Measurements from ENCODE around the gene TOMM7. TPM values are rescaled to one million over a fixed set of nuclear protein-coding genes. Genes with fewer than 3 reads are reported as not detected.

TOMM7 gene
- total RNA-seq, 1 donor from 2014 or later: 191 TPM

- H3K9me3 Mint-ChIP-seq (ENCODE audit: unreplicated experiment): no peaks in the 10 kb centered on the region
- H3K36me3 Mint-ChIP-seq (ENCODE audit: low read depth, unreplicated experiment): no peaks in the 10 kb centered on the region
- peaks cover 1% of the 10 kb centered on the region for H3K27me3 Mint-ChIP-seq (ENCODE audit: unreplicated experiment)
- H3K27ac Mint-ChIP-seq (ENCODE audit: unreplicated experiment): no peak overlapping the region
- TF ChIP-seq CTCF (IDR thresholded peaks at IDR 0.05; ENCODE audit: unreplicated experiment): no peak
- peaks cover 12% of the 10 kb centered on the region for H3K4me1 Mint-ChIP-seq (ENCODE audit: unreplicated experiment)
- H3K4me3 Mint-ChIP-seq (ENCODE audit: unreplicated experiment): no peak overlapping the region
- DNase-seq (ENCODE audit: low spot score): no peak
Measured at GRCh38 chr7:22826593-22826992, 3.9 kb upstream of the TOMM7 start.

- Mint-ChIP-seq H3K27me3 (ENCODE audit: unreplicated experiment) (peaks cover 1% of the 10 kb centered on the region), H3K36me3 (ENCODE audit: low read depth, unreplicated experiment) (no peaks in the 10 kb centered on the region), H3K9me3 (ENCODE audit: unreplicated experiment) (no peaks in the 10 kb centered on the region), H3K4me1 (ENCODE audit: unreplicated experiment) (peaks cover 18% of the 10 kb centered on the region), H3K27ac (ENCODE audit: unreplicated experiment) (no peak overlapping the region), H3K4me3 (ENCODE audit: unreplicated experiment) (no peak overlapping the region)
- TF ChIP-seq CTCF (IDR thresholded peaks at IDR 0.05; ENCODE audit: unreplicated experiment): no peak
- DNase-seq (ENCODE audit: low spot score): no peak
Measured at GRCh38 chr7:22824760-22825159, 2.1 kb upstream of the TOMM7 start.

- Mint-ChIP-seq H3K4me3 (ENCODE audit: unreplicated experiment) (peak overlapping the region; percentile 99), H3K27me3 (ENCODE audit: unreplicated experiment) (peaks cover 1% of the 10 kb centered on the region), H3K36me3 (ENCODE audit: low read depth, unreplicated experiment) (no peaks in the 10 kb centered on the region), H3K9me3 (ENCODE audit: unreplicated experiment) (no peaks in the 10 kb centered on the region), H3K27ac (ENCODE audit: unreplicated experiment) (peak overlapping the region; percentile 98), H3K4me1 (ENCODE audit: unreplicated experiment) (peaks cover 18% of the 10 kb centered on the region)
- DNase-seq (ENCODE audit: low spot score): no peak
- no peak for TF ChIP-seq CTCF (IDR thresholded peaks at IDR 0.05; ENCODE audit: unreplicated experiment)
Measured at GRCh38 chr7:22823142-22823497, 471 bp upstream of the TOMM7 start.

GRCh38 chr7:22821702-22822485, 755 bp downstream of the TOMM7 start:
- H3K36me3 Mint-ChIP-seq (ENCODE audit: low read depth, unreplicated experiment): peaks cover under 1% of the 10 kb centered on the region
- H3K27ac Mint-ChIP-seq (ENCODE audit: unreplicated experiment): peak overlapping the region; percentile 98
- no peak for DNase-seq (ENCODE audit: low spot score)
- no peaks in the 10 kb centered on the region for H3K9me3 Mint-ChIP-seq (ENCODE audit: unreplicated experiment)
- peaks cover 1% of the 10 kb centered on the region for H3K27me3 Mint-ChIP-seq (ENCODE audit: unreplicated experiment)
- H3K4me1 Mint-ChIP-seq (ENCODE audit: unreplicated experiment): peaks cover 18% of the 10 kb centered on the region
- H3K4me3 Mint-ChIP-seq (ENCODE audit: unreplicated experiment): peak overlapping the region; percentile 99
- no peak for TF ChIP-seq CTCF (IDR thresholded peaks at IDR 0.05; ENCODE audit: unreplicated experiment)

- peaks cover 18% of the 10 kb centered on the region for H3K4me1 Mint-ChIP-seq (ENCODE audit: unreplicated experiment)
- no peak for DNase-seq (ENCODE audit: low spot score)
- peaks cover 1% of the 10 kb centered on the region for H3K27me3 Mint-ChIP-seq (ENCODE audit: unreplicated experiment)
- TF ChIP-seq CTCF (IDR thresholded peaks at IDR 0.05; ENCODE audit: unreplicated experiment): no peak
- no peak overlapping the region for H3K4me3 Mint-ChIP-seq (ENCODE audit: unreplicated experiment)
- no peak overlapping the region for H3K27ac Mint-ChIP-seq (ENCODE audit: unreplicated experiment)
- no peaks in the 10 kb centered on the region for H3K9me3 Mint-ChIP-seq (ENCODE audit: unreplicated experiment)
- H3K36me3 Mint-ChIP-seq (ENCODE audit: low read depth, unreplicated experiment): peaks cover 7% of the 10 kb centered on the region
Measured at GRCh38 chr7:22819476-22819875, 3.2 kb downstream of the TOMM7 start.
